NCI-H510A treated with DMSO at 0.1 percent for 48 hours (cell line): ENCODE measurements around the gene ELP1.
"Not testable (repeated sequence)": the region's sequence is repeated elsewhere in the genome, so short reads cannot be mapped to it uniquely, and the experiment has no call there.

ENCODE experiments used
- DNase-seq: peaks from one replicate; lab custom pipeline; 2025; lab: John Stamatoyannopoulos, UW

ELP1 gene

GRCh38 chr9:108933718-108934322, at the start of gene ELP1:
Gene ELP1, minus strand, starts transcription at chr9:108934124. Its CDS starts 2,978 bp downstream, at chr9:108931146.
- peak; percentile 91 for DNase-seq

- no peak for DNase-seq
Observed at GRCh38 chr9:108980893-108981292, 47.0 kb upstream of the ELP1 start.

- no peak for DNase-seq
Observed at GRCh38 chr9:108978205-108978604, 44.3 kb upstream of the ELP1 start.

- no peak for DNase-seq
Observed at GRCh38 chr9:108973895-108974294, 40.0 kb upstream of the ELP1 start.

- DNase-seq: no peak
Observed at GRCh38 chr9:108972626-108973209, 38.8 kb upstream of the ELP1 start.

GRCh38 chr9:108972186-108972585, 38.3 kb upstream of the ELP1 start:
- no peak for DNase-seq

GRCh38 chr9:108971392-108971791, 37.5 kb upstream of the ELP1 start:
- not testable (repeated sequence) for DNase-seq

GRCh38 chr9:108967916-108968315, 34.0 kb upstream of the ELP1 start:
- no peak for DNase-seq

GRCh38 chr9:108963459-108964143, 29.7 kb upstream of the ELP1 start:
- DNase-seq: no peak

- no peak for DNase-seq
Observed at GRCh38 chr9:108961151-108961550, 27.2 kb upstream of the ELP1 start.

GRCh38 chr9:108960331-108960730, 26.4 kb upstream of the ELP1 start:
- DNase-seq: no peak

GRCh38 chr9:108956631-108957026, 22.7 kb upstream of the ELP1 start:
- DNase-seq: no peak

- DNase-seq: no peak
Observed at GRCh38 chr9:108956022-108956630, 22.2 kb upstream of the ELP1 start.

- peak; percentile 32 for DNase-seq
Observed at GRCh38 chr9:108953983-108954574, 20.2 kb upstream of the ELP1 start.

- no peak for DNase-seq
Observed at GRCh38 chr9:108951578-108951977, 17.7 kb upstream of the ELP1 start.

GRCh38 chr9:108950168-108950567, 16.2 kb upstream of the ELP1 start:
- DNase-seq: no peak

GRCh38 chr9:108939975-108940374, 6.1 kb upstream of the ELP1 start:
- no peak for DNase-seq

GRCh38 chr9:108937561-108938305, 3.8 kb upstream of the ELP1 start:
- no peak for DNase-seq

GRCh38 chr9:108934323-108934893, 484 bp upstream of the ELP1 start, which contains the start of gene ABITRAM:
Gene ABITRAM, plus strand, starts transcription at chr9:108934400. Its CDS starts 87 bp downstream, at chr9:108934487.
- peak; percentile 91 for DNase-seq

- no peak for DNase-seq
Observed at GRCh38 chr9:108933231-108933717, 650 bp downstream of the ELP1 start.

GRCh38 chr9:108928386-108928785, 5.5 kb downstream of the ELP1 start:
- no peak for DNase-seq
